K562 (cell line): ENCODE data around the gene MFNG. TPM values are rescaled to one million over a fixed set of nuclear protein-coding genes. Genes with fewer than 3 reads are reported as not detected.

ENCODE experiments used
- ATAC-seq: fragments of 200-7000 bp; cut with Tn5 transposase; 3 replicates; pipeline ENCODE4 v1.9.1; 2020; ENCODE audit warnings: moderate library complexity
- BruUV-seq: library from RNA; stranded (reverse); fragments of 400-500 nt; replicated peaks from 2 replicates; lab custom pipeline; 2021; lab: Mats Ljungman, UMichigan
- CTCF ChIA-PET: fragments of 300-600 bp; formaldehyde crosslinking; extraction: SDS; loops from one replicate; lab custom pipeline; 2021; ENCODE audit warnings: low intra/inter-chr PET ratio; lab: Yijun Ruan, JAX
- POLR2A ChIA-PET: fragments of 300-600, 350-650 bp; sonication (Branson Sonifier 250); formaldehyde crosslinking; extraction: SDS; loops from one replicate; lab custom pipeline; 2021; ENCODE audit warnings: antibody characterized with exemption, inconsistent platforms; lab: Yijun Ruan, JAX
- DNase-seq, 4 experiments: peaks; one replicate each; pipeline versions ENCODE4 v3.0.0 to v3.0.0-alpha.2; 2011 to 2018; ENCODE audit warnings: low spot score in 3 of 4, mixed read lengths in 3 of 4; ENCODE audit errors: extremely low read depth in 1 of 4
- FAIRE-seq: peaks from 2 replicates; lab custom pipeline; 2011; peaks lifted over from hg19 to GRCh38; lab: Jason Lieb, UNC
- H2AFZ ChIP-seq: 2 replicates; pipeline ENCODE4 v1.6.0; 2011; ENCODE audit warnings: low read depth, low read length, control low read depth, inconsistent platforms
- H3K27ac ChIP-seq: fragments of 200-600 bp; 3 replicates; pipeline ENCODE4 v1.8.0; 2011; ENCODE audit warnings: low read depth, mild to moderate bottlenecking, control low read depth, inconsistent platforms, low read length, moderate library complexity, mixed read lengths; ENCODE audit errors: extremely low read depth
- H3K27me3 ChIP-seq, 2 experiments: fragments of 300-600 bp in 1 of 2; 2 replicates in 1 of 2; 3 replicates in 1 of 2; pipeline versions ENCODE4 v1.6.0 to v1.8.0; 2011; ENCODE audit warnings: inconsistent platforms in 2 of 2, low read length in 2 of 2, mild to moderate bottlenecking in 1 of 2, mixed read lengths in 1 of 2, moderate library complexity in 1 of 2; ENCODE audit not compliant: control insufficient read depth in 2 of 2, insufficient read depth in 2 of 2
- H3K36me3 ChIP-seq: fragments of 300-600 bp; 3 replicates; pipeline ENCODE4 v1.8.0; 2011; ENCODE audit warnings: mild to moderate bottlenecking, low read length, inconsistent platforms; ENCODE audit not compliant: control insufficient read depth, insufficient read depth
- H3K4me1 ChIP-seq, 2 experiments: fragments of 200-600 bp in 1 of 2; replicated peaks in 1 of 2; 2 replicates in 1 of 2; 3 replicates in 1 of 2; pipeline versions ENCODE4 v1.5.1 to v1.8.0; 2011; ENCODE audit warnings: inconsistent platforms in 2 of 2, low read length in 2 of 2, mild to moderate bottlenecking in 1 of 2, mixed read lengths in 1 of 2, moderate library complexity in 1 of 2; ENCODE audit not compliant: control insufficient read depth in 2 of 2, insufficient read depth in 2 of 2
- H3K4me2 ChIP-seq: 2 replicates; pipeline ENCODE4 v1.6.1; 2011; ENCODE audit warnings: low read length, control low read depth, inconsistent platforms, mixed read lengths; ENCODE audit not compliant: insufficient read depth
- H3K4me3 ChIP-seq: fragments of 200-600 bp; sonication (generic), shearing (Covaris generic); 2 replicates; pipeline ENCODE4 v1.5.1; 2016; ENCODE audit warnings: control low read depth, inconsistent platforms
- H3K79me2 ChIP-seq: fragments of 200-600 bp; 3 replicates; pipeline ENCODE4 v1.8.0; 2011; ENCODE audit warnings: low read length, inconsistent platforms; ENCODE audit not compliant: control insufficient read depth, insufficient read depth
- H3K9ac ChIP-seq, 2 experiments: 2 replicates each; pipeline versions ENCODE4 v1.6.0 to v1.6.1; 2011; ENCODE audit warnings: low read depth in 2 of 2, low read length in 2 of 2, control low read depth in 1 of 2, inconsistent platforms in 1 of 2, mild to moderate bottlenecking in 1 of 2, mixed read lengths in 1 of 2; ENCODE audit not compliant: insufficient read depth in 1 of 2
- H3K9me1 ChIP-seq: one replicate; pipeline ENCODE4 v1.6.0; 2011; ENCODE audit warnings: inconsistent platforms, mild to moderate bottlenecking, low read length, moderate library complexity; ENCODE audit not compliant: control insufficient read depth, insufficient read depth
- H3K9me3 ChIP-seq: replicated peaks from 2 replicates; pipeline ENCODE4 v1.5.1; 2011; ENCODE audit warnings: low read depth, low read length, inconsistent platforms; ENCODE audit not compliant: control insufficient read depth, insufficient read depth
- H4K20me1 ChIP-seq: replicated peaks from 2 replicates; pipeline ENCODE4 v1.6.1; 2011; ENCODE audit warnings: low read length, inconsistent platforms, mixed read lengths; ENCODE audit not compliant: control insufficient read depth, insufficient read depth
- ARID3B ChIP-seq: fragments of 250-450 bp; sonication (Bioruptor Pico); IDR thresholded peaks from 2 replicates; pipeline ENCODE4 v1.4.0; 2020; ENCODE audit warnings: borderline replicate concordance
- C11orf30 ChIP-seq: fragments of 450-650 bp; IDR thresholded peaks from 2 replicates; pipeline ENCODE4 v1.6.1; 2016; ENCODE audit warnings: low read depth, mild to moderate bottlenecking
- CBFB ChIP-seq: sonication (generic); formaldehyde crosslinking; IDR thresholded peaks from 2 replicates; pipeline ENCODE4 v1.4.0; 2020; ENCODE audit warnings: mild to moderate bottlenecking, missing genetic modification reagents
- FOS ChIP-seq: IDR thresholded peaks from 3 replicates; pipeline ENCODE4 v1.6.1; 2011; ENCODE audit not compliant: insufficient read length; ENCODE audit errors: extremely low read depth
- HIVEP1 ChIP-seq: fragments of 250-450 bp; sonication (Bioruptor Pico); IDR thresholded peaks from 2 replicates; pipeline ENCODE4 v1.4.0; 2020; ENCODE audit warnings: mild to moderate bottlenecking
- KDM5B ChIP-seq: fragments of 200-600 bp; sonication (generic); IDR thresholded peaks from 2 replicates; pipeline ENCODE4 v1.6.1; 2012; ENCODE audit warnings: low read depth, mild to moderate bottlenecking, moderate library complexity, low read length, control low read depth, inconsistent platforms; ENCODE audit not compliant: insufficient replicate concordance
- NFIX ChIP-seq: fragments of 250-450 bp; sonication (Bioruptor Pico); IDR thresholded peaks from 2 replicates; pipeline ENCODE4 v1.4.0; 2020; ENCODE audit warnings: low read depth, mild to moderate bottlenecking, moderate library complexity
- TAF7 ChIP-seq: fragments of 450-650 bp; IDR thresholded peaks from 2 replicates; pipeline ENCODE4 v1.6.1; 2016; ENCODE audit warnings: missing genetic modification characterization, missing compliant biosample characterization
- TAF9B ChIP-seq: fragments of 450-650 bp; IDR thresholded peaks from 2 replicates; pipeline ENCODE4 v1.6.1; 2018; ENCODE audit warnings: mild to moderate bottlenecking; ENCODE audit not compliant: partially characterized antibody
- TBL1XR1 ChIP-seq, 2 experiments: IDR thresholded peaks; 2 replicates each; pipeline ENCODE4 v1.6.1; 2012; ENCODE audit warnings: improper control_type of control experiment in 2 of 2, low read length in 2 of 2, mild to moderate bottlenecking in 1 of 2
- ZC3H11A ChIP-seq: IDR thresholded peaks from 2 replicates; pipeline ENCODE4 v1.6.1; 2012; ENCODE audit warnings: low read depth, low read length, improper control_type of control experiment
- WGBS: fragments of 100-300 bp; shearing (Covaris generic); methylation state at CpG from one replicate; pipeline ENCODE4 v1.1.6; 2016; ENCODE audit warnings: low coverage, mixed read lengths; ENCODE audit not compliant: insufficient coverage; ENCODE audit errors: missing lambda C conversion rate; 5-methylcytosine and 5-hydroxymethylcytosine counted together
- in situ Hi-C: fragments of 300-500 bp; cut with MboI; formaldehyde crosslinking; loops from 4 replicates; pipeline ENCODE4 v1.15.0; 2018; ENCODE audit warnings: inconsistent platforms, mixed read lengths
- intact Hi-C: fragments of 100-400 bp; cut with micrococcal nuclease; formaldehyde crosslinking; loops from 2 replicates; pipeline ENCODE4 v1.14.2; 2022
- polyA plus RNA-seq, 8 experiments: library from polyadenylated mRNA; depleted of rRNA in 4 of 8; stranded (reverse) in 5 of 8; unstranded in 3 of 8; fragments of >200 nt; fragmentation: Nextera tagmentation in 2 of 8; fragmentation: Illumina TruSeq in 1 of 8; extraction: Ambion mirVana in 2 of 8; extraction: Trizol in 1 of 8; gene quantifications; 2 replicates each; pipeline versions ENCODE4 v1.2.1 to v1.2.3, GENCODE V29; 2011 to 2014; ENCODE audit warnings: inconsistent platforms in 1 of 8, missing spikeins in 1 of 8
- total RNA-seq, 7 experiments: library from RNA; depleted of rRNA in 6 of 7; stranded (reverse); fragments of >200 nt in 6 of 7; fragmentation: Illumina TruSeq in 2 of 7; extraction: Trizol in 2 of 7; gene quantifications; 2 replicates each; pipeline versions ENCODE4 v1.2.1 to v1.2.3, GENCODE V29; 2011 to 2021; ENCODE audit warnings: low replicate concordance in 1 of 7

Gene MFNG
- total and polyA plus RNA-seq, 9 of the 15 experiments (the other 6 are each of a cell fraction or from before 2014, with no cell fraction given): 0.13 to 0.73 (median 0.38) TPM; not detected in 4

- TF ChIP-seq ZC3H11A (no peak), FOS (no peak), CBFB (no peak), C11orf30 (no peak), TAF9B (no peak), KDM5B (no peak), TAF7 (tag) (no peak), HIVEP1 (no peak), TBL1XR1 (IDR thresholded peaks at IDR 0.05; ENCODE audit: low read length in 2 of 2) (no peak), ARID3B (CRISPR knock-in tag) (no peak), NFIX (CRISPR knock-in tag) (no peak)
- intact Hi-C loops: no loop called here
- H3K4me1 ChIP-seq: no peaks in the 10 kb centered on the region; a peak in 1 of 5 replicates
Measured at GRCh38 chr22:37470087-37470445, 16.1 kb downstream of the MFNG start.

More at GRCh38 chr22:37470087-37470445, 16.1 kb downstream of the MFNG start:
- Histone ChIP-seq H3K9me3 (no peaks in the 10 kb centered on the region), H3K4me2 (no peak overlapping the region), H3K27ac (no peak overlapping the region), H3K27me3 (peaks cover 3 to 42% of the 10 kb centered on the region in 2 experiments; a peak in 3 of 5 replicates), H4K20me1 (no peaks in the 10 kb centered on the region), H3K36me3 (no peaks in the 10 kb centered on the region), H3K9me1 (no peaks in the 10 kb centered on the region), H3K4me3 (no peak overlapping the region), H2AFZ (no peak overlapping the region), H3K9ac (no peak overlapping the region), H3K79me2 (no peaks in the 10 kb centered on the region)
- CTCF ChIA-PET: no interaction called here
- FAIRE-seq (no peak), ATAC-seq (no peak), DNase-seq (no peak)
- 0% methylated on average over 5 of the region's 5 CpGs for WGBS
- BruUV-seq: no TSS peak
- in situ Hi-C loops: no loop called here
- POLR2A ChIA-PET: no interaction called here
